Left renal cortex interstitium (tissue), 4 donors: ENCODE results near the gene CFAP77. TPM values are rescaled to one million over a fixed set of nuclear protein-coding genes. Genes with fewer than 3 reads are reported as not detected.

Source experiments
- DNase-seq, 4 donors: peaks; one replicate each; pipeline ENCODE4 v3.0.0-alpha.2; 2013; ENCODE audit warnings: low read depth in 4 of 4, low spot score in 2 of 4, missing footprints in 1 of 4
- polyA plus RNA-seq, 4 donors: library from polyadenylated mRNA; unstranded; fragments of 120-200 nt; gene quantifications; one replicate each; pipeline ENCODE4 v1.2.1, GENCODE V29; 2013; ENCODE audit not compliant: insufficient read length in 4 of 4

Gene CFAP77
- polyA plus RNA-seq, 4 donors = 0.68 to 1.6 (median 1.2) TPM

DNA sequence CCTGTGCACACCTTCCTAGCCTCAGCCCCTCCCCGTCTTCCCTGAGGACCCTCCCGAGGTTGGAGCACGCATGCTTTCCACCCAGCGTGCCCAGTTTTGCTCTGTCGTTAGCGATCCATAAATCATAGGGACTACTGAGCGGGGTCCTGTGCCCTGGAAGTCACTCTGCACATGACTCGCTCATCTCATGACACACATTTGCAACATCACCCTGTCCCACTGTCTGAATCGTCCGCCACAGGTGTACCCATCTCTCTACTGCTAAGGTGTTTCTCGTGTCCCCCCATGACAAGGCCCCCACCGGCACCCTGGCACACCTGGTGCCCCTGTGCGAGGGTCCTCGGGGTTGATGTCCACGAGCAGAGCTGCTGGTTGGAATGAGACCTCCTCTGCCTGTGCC lies 103.4 kb downstream of the CFAP77 start:
- DNase-seq = no peak

DNA sequence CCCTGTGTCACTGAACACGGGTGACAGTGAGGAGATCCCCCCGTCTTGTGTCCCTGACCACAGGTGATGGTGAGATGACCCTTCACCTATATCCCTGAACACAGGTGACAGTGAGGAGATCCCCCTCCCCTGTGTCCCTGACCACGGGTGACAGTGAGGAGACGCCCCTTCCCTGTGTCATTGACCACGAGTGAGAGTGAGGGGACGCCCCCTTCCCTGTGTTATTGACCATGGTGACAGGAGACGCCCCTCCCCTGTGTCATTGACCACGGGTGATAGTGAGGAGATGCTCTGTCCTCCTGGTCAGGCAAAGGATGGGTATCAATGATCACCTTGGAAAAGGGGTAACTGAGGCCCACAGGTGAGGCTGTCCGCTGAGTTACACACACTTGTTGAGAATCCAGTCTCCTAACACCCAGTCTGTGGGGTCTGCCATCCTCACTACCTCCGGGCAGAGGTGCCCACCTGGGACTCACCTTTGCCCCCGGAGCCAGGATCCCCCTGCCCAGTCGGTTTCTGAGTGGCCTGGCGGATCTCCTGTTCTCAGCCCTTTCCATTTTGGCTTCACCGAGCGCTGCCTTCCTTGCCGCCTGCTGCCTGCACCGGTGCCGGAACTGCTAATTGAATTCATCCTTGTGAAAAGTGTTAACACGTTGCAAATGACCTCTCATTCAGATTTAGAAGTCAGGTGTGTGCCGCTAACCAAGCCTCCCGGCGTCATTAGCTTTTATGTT lies 104.2 kb downstream of the CFAP77 start:
- no peak for DNase-seq

DNA sequence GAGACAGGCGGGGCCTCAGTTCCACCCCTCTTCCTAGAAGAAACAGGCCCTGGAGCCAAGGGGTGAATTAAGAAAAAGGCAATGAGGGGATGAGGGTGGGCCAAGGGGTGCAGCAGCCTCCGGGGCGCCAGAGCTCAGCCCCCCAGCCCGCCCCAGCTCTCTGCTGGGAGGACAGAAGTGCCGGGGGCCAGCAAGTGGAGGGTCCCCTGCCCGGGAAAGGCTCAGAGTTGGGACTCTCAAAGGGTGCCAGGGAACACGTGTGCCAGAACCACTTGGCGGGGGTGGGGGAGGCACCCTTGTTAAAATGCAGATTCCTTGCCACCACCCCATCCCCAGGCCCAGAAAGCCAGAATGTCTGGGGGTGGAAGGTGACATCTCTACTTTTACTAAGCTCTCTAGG lies 104.8 kb downstream of the CFAP77 start:
- no peak for DNase-seq

DNA sequence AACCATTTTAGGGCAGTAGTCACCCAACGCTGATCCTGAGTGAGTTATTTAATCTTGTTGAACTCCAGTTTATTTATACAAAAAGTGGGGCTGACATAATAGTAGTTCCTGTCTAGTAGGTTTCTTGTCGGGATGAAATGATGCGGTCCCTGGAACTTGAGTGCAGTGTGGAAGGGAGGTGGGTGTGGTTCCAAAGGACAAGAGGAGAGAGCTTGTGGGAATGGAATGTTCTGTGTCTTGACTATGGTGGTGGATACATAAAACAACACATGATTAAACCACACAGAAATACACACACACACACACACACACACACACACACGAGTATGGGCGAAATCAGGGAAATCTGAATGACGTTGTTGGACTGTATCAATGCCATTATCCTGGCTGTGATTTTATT lies 106.3 kb downstream of the CFAP77 start:
- DNase-seq = no peak

DNA sequence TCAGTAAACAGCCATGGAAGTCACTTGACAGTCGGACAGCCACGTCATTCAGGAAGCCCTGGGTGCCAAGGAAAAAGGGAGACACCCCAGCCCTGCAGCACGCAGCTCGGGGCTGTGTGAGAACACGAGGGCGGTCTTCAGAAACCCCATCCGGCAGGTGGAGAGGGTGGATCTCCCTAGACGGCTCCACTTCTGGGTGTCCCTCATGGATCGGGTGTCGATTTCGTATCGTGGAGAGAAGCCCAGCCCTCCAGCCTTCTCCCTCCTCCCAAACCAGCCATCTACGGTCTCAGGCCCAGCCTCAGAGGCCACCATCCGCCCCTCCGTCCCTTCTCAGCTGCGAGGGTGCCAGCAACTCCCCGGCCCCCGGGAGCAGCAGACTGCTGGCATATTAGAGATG lies 106.9 kb downstream of the CFAP77 start:
- DNase-seq = no peak

- DNase-seq = no peak
These were observed 108.0 kb downstream of the CFAP77 start for GRCh38 chr9:132517815-132518550.

DNA sequence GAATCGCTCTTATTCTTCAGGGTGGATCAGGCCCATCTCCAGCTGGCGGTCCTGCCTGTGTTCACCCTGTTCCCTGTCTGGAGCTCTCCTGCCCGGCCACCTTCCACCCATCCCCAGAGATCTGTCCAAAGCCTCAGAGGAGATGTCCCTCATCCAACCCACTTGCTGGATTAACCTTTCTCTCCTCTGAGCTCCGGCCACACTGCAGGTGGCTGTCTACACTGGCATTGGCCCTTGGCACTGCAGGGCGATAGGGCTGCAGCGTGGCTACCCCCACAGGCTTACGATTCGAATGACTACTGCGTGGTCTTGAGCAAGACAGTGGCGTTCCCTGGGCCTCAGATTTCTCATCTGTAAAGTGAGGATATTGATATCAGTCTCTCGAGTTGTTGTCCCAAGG lies 108.6 kb downstream of the CFAP77 start:
- no peak for DNase-seq

- no peak for DNase-seq
These were observed 109.0 kb downstream of the CFAP77 start for GRCh38 chr9:132519033-132519432.

GRCh38 chr9:132520612-132521011 lies 110.6 kb downstream of the CFAP77 start:
- no peak for DNase-seq

- DNase-seq = no peak
These were observed 115.5 kb downstream of the CFAP77 start for GRCh38 chr9:132525308-132526023.

DNA sequence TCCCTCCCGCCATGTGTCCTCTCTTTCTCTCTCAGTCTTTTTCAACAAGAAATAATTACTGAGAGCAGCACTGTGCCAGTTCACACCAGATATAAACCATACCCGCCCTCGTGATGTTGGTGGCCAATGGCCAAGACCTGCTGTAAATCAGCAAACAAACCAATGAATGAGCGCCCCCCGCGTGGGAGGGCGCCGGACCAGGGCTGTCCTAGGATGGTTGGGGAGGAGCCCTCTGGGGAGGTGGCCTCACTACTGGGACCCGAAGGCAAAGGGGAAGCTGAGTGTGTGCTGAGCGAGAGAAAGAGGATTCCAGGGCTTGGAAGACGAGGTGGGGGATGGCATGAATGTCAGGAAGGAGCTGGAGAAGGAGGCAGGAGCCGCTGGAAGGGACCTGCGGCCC lies 121.2 kb downstream of the CFAP77 start:
- no peak for DNase-seq

DNA sequence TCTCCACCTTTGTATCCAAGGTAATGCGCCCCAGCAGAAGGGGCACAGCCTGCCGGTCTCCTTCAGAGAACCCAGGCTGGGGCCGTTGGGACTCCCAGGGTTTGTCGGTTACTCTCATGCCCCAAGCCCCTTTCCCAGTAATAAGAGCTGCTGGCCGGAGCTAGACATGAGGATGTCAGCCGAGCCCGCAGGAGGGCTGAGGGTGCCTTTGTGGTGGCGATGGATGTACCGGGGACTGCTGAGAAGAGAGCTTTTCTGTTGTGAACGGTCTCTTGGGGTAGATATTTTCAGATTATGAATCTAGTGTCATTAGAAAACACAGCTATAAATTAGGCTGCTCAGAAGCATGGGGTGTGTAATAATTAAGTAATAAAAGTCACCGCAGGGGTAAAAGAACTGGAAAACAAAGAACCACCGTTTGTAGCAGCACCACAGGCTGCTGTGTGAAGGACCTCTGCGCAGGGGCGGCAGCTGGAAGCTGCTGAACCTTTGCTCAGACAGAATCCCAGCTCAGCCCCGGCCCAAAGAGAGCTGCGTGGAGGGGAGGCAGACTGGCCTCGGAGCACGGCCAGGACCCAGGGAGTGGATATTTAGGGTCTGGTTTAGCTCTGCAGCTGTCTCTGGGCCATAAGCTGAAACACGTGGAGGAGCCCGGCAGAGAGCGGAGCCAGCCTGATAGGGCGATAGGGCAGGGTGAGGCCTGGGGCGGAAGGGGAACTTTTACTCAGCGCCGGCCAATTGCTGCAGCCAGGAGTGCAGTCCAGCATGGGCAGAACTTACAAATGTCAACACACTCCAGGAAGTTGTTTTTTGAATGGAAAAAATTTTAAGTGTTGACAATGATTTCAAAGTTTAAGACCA lies 121.9 kb downstream of the CFAP77 start:
- DNase-seq = no peak

DNA sequence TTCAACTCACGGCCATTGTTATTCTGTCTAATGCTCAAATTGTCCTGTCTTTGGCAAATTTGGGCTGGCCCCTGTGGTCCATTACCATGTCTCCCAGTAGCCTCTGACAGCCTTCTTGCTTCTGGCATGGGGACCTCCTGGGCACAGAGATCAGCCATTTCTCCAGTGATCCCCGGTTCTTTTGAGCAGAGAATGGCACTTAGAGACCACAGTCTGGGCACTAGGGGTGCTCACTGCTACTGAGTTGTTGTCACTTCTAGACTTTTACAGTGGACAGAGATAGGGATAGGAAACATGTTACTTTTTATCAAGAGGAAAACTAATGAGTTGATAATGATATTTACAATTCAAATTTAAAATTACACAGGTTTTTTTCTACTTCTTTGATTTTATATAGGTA lies 124.8 kb downstream of the CFAP77 start:
- DNase-seq = no peak

DNA sequence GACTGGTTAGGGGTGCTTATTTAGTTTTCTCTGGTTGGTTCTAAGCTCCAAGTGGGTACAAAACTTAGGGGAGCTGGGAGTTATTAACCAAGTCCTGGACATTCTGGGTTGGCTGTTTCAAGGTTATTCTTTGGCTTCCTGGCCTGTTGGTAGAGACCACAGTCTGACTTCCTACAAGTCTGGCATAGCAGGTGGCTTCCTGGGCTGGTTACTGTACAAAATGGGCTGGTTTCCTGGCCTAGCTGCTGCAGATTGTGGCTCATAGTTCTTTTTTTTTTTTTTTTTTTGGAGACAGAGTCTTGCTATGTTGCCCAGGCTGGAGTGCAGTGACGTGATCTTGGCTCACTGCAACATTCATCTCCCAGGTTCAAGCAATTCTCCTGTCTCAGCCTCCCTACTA lies 126.1 kb downstream of the CFAP77 start:
- DNase-seq = no peak

GRCh38 chr9:132537352-132537751 lies 127.3 kb downstream of the CFAP77 start:
- DNase-seq = no peak

DNA sequence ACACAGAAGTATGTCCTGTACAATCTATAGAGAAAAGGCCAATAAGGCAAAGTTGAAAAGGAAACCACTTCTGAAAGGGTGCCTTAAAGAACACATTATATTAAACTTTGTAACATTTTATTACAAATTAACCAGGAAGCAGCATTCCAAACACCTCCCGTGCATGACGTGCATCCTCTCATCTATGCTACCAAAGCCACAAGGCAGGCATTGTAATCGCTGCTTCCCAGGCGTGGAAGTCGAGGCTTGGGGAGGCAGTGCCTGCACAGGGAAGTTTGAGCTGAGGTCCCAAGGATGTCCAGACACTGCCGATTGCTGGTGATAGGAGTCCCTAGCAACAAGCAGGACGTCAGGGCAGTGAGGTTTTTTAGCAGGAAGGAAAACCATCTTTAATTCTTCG lies 128.1 kb downstream of the CFAP77 start:
- no peak for DNase-seq

GRCh38 chr9:132539096-132539495 lies 129.1 kb downstream of the CFAP77 start:
- DNase-seq = no peak

GRCh38 chr9:132541051-132541450 lies 131.0 kb downstream of the CFAP77 start:
- DNase-seq = no peak

DNA sequence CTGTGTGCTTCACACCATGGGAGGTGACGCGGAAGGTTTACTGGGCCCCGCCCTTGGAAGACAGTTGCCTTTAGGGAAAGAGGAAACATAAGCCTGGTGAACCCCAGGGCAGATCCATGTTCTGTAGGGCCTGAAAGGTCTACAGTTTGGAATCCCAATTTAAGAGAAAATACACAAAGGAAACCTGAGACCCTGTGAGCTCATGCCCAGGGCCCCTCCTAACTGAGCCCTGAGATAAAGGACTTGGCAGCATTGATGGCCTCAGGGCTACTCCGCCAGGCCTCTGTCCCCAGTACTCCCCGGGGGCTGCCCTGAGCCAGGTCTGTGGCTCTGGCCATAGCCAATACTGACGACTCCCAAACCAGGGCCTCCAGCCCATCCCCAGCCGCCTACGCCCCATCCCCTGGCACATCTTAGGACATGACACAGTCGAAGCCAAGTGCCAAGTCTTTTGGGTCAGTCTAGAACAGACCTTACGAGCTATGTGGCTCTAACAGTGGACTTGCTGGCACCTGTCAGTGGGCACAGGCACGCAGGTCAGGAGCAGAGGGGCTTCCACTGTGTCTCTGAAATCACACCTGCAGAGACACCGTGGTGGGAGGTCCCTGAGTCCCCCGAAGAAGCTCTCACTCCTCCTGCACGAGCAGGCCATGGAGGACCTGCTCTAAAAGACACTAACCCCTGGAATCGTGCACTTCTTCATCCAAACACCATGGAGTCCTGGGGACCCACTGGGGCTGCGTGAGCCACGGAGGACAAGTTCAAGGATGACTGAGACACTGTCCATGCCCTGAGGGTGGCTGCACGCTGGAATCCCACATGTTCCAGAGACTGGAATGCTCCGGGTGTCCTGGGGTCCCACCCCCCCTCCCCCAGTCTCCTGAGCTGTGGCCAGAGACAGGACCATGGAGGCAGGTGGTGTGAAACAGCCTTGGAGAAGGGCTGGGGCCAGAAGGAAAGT lies 132.1 kb downstream of the CFAP77 start:
- DNase-seq = no peak

- no peak for DNase-seq
These were observed 133.2 kb downstream of the CFAP77 start for GRCh38 chr9:132543251-132543650.
